ENCODE results near the gene FDXACB1.

DNA sequence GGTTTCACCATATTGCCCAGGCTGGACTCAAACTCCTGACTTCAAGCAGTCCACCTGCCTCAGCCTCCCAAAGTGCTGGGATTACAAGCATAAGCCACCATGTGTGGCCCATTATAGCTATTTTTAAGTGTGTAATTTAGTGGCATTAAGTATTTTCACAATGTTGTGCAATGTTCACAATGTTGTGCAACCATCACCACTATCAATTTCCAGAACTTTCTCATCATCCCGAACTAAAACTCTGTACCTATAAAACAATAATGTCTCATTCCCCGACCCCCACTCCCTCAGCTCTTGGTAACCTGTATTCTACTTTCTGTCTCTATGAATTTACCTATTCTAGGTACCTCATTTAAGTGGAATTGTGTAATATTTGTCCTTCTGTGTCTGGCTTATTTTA lies 7.9 kb upstream of the FDXACB1 start:
- TF ChIP-seq GATA3 (IDR thresholded peaks at IDR 0.05; ENCODE audit: low read depth, low read length) (no peak), GATA2 (IDR thresholded peaks at IDR 0.05; ENCODE audit: low read depth, low read length) (no peak)
